Skeletal muscle satellite cell (primary cell): ENCODE data around the gene IFIH1.
A peak's percentile ranks its signal among the peaks of the same experiment; 100 is the strongest.

ENCODE experiments used
- H3K27me3 ChIP-seq: 2 replicates; pipeline ENCODE4 v1.7.0; 2013; ENCODE audit warnings: low read length; ENCODE audit not compliant: control insufficient read depth, insufficient read depth
- H3K36me3 ChIP-seq: 2 replicates; pipeline ENCODE4 v1.7.0; 2013; ENCODE audit warnings: mild to moderate bottlenecking, control low read depth, low read length; ENCODE audit not compliant: insufficient read depth
- H3K4me1 ChIP-seq: 2 replicates; pipeline ENCODE4 v1.7.0; 2013; ENCODE audit warnings: low read length; ENCODE audit not compliant: control insufficient read depth, insufficient read depth
- H3K4me2 ChIP-seq: 2 replicates; pipeline ENCODE4 v1.7.0; 2013; ENCODE audit warnings: mild to moderate bottlenecking, low read length
- H3K4me3 ChIP-seq: 2 replicates; pipeline ENCODE4 v1.7.0; 2013; ENCODE audit warnings: low read length
- H3K9ac ChIP-seq: 2 replicates; pipeline ENCODE4 v1.7.0; 2013; ENCODE audit warnings: mild to moderate bottlenecking, low read depth, low read length, moderate library complexity
- H3K9me3 ChIP-seq: replicated peaks from 2 replicates; pipeline ENCODE4 v1.7.0; 2013; ENCODE audit warnings: mild to moderate bottlenecking, control low read depth, low read length

Gene IFIH1

GRCh38 chr2:162305901-162306300 is 12.6 kb downstream of the IFIH1 start:
- Histone ChIP-seq H3K9ac (no peak overlapping the region), H3K36me3 (no peaks in the 10 kb centered on the region), H3K9me3 (no peaks in the 10 kb centered on the region), H3K4me1 (peaks cover 2% of the 10 kb centered on the region), H3K27me3 (no peaks in the 10 kb centered on the region), H3K4me3 (no peak overlapping the region), H3K4me2 (no peak overlapping the region)

- Histone ChIP-seq H3K4me3 (no peak overlapping the region), H3K4me2 (no peak overlapping the region), H3K27me3 (no peaks in the 10 kb centered on the region), H3K36me3 (no peaks in the 10 kb centered on the region), H3K9me3 (no peaks in the 10 kb centered on the region), H3K9ac (no peak overlapping the region), H3K4me1 (peaks cover 13% of the 10 kb centered on the region)
These were observed 16.6 kb downstream of the IFIH1 start for GRCh38 chr2:162301877-162302276.

DNA sequence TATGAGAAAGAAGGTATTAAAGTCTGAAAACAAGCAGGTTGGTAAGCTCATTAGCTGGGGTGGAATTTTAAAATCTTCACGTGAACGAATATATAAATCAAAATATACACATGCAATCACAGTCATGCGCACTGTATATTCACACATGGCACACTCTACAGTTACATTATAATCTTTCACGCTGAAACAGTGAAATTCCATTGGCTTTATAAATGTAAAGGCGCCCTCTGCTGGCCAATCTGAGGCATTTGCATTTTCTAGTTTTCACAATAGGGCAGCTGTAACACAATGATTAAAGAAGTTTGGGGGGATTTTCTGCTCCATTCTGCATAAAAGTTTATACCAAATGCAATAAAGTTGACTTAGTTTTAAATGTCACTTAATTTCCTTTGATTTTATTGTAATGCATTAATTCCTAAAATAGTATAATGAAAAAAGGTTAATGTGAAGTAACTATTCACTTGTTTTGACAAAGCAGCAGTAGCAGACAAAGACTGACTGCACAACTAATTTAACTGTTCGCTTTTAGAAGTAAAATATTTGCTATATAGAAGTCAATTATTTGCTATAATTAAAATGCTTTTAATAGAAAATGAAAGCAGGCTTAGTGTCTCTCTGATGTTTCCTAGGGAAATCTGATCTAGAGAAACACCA is 17.2 kb downstream of the IFIH1 start:
- Histone ChIP-seq H3K9ac (no peak overlapping the region), H3K4me3 (peak overlapping the region; percentile 38), H3K9me3 (no peaks in the 10 kb centered on the region), H3K4me1 (peaks cover 13% of the 10 kb centered on the region), H3K27me3 (no peaks in the 10 kb centered on the region), H3K4me2 (peak overlapping the region; percentile 73), H3K36me3 (no peaks in the 10 kb centered on the region)

- H3K9ac ChIP-seq = no peak overlapping the region
- H3K27me3 ChIP-seq = no peaks in the 10 kb centered on the region
- H3K9me3 ChIP-seq = no peaks in the 10 kb centered on the region
- H3K4me3 ChIP-seq = no peak overlapping the region
- peaks cover 13% of the 10 kb centered on the region for H3K4me1 ChIP-seq
- peak overlapping the region; percentile 32 for H3K4me2 ChIP-seq
- H3K36me3 ChIP-seq = no peaks in the 10 kb centered on the region
These were observed 18.2 kb downstream of the IFIH1 start for GRCh38 chr2:162300266-162300665.

- no peak overlapping the region for H3K4me2 ChIP-seq
- H3K9me3 ChIP-seq = no peaks in the 10 kb centered on the region
- no peaks in the 10 kb centered on the region for H3K27me3 ChIP-seq
- no peak overlapping the region for H3K4me3 ChIP-seq
- H3K9ac ChIP-seq = no peak overlapping the region
- peaks cover 15% of the 10 kb centered on the region for H3K4me1 ChIP-seq
- H3K36me3 ChIP-seq = no peaks in the 10 kb centered on the region
These were observed 19.7 kb downstream of the IFIH1 start for GRCh38 chr2:162298669-162299335.

- Histone ChIP-seq H3K4me2 (no peak overlapping the region), H3K27me3 (no peaks in the 10 kb centered on the region), H3K36me3 (no peaks in the 10 kb centered on the region), H3K4me1 (peaks cover 23% of the 10 kb centered on the region), H3K4me3 (no peak overlapping the region), H3K9ac (no peak overlapping the region), H3K9me3 (no peaks in the 10 kb centered on the region)
These were observed 20.4 kb downstream of the IFIH1 start for GRCh38 chr2:162297925-162298552.

DNA sequence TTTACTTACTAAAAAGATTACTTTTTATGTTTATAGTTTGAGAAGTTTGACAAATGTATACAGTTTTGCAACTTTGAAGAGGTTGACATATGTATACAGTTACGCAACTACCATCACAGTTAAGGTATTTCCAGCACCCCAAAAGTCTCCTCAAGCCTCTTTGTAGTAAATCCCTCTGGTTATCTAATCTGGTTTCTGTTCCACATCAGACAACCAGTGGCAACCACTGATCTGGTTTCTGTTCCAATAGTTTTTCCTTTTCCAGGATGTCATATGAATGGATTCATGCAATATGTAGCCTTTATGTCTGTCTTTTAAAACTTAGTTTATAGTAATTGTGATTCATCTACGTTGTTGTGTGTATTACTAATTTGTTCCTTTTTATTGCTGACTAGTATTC is 23.5 kb downstream of the IFIH1 start:
- Histone ChIP-seq H3K4me3 (no peak overlapping the region), H3K9me3 (no peaks in the 10 kb centered on the region), H3K27me3 (no peaks in the 10 kb centered on the region), H3K36me3 (no peaks in the 10 kb centered on the region), H3K4me1 (peaks cover 13% of the 10 kb centered on the region), H3K9ac (no peak overlapping the region), H3K4me2 (no peak overlapping the region)

GRCh38 chr2:162293122-162293786 is 25.2 kb downstream of the IFIH1 start:
- H3K27me3 ChIP-seq = no peaks in the 10 kb centered on the region
- no peak overlapping the region for H3K9ac ChIP-seq
- no peaks in the 10 kb centered on the region for H3K9me3 ChIP-seq
- H3K4me2 ChIP-seq = no peak overlapping the region
- H3K4me1 ChIP-seq = peaks cover 10% of the 10 kb centered on the region
- H3K4me3 ChIP-seq = no peak overlapping the region
- H3K36me3 ChIP-seq = no peaks in the 10 kb centered on the region

GRCh38 chr2:162291748-162292147 is 26.7 kb downstream of the IFIH1 start:
- H3K36me3 ChIP-seq = no peaks in the 10 kb centered on the region
- no peaks in the 10 kb centered on the region for H3K27me3 ChIP-seq
- no peak overlapping the region for H3K4me3 ChIP-seq

GRCh38 chr2:162282765-162283425 is 35.6 kb downstream of the IFIH1 start:
- Histone ChIP-seq H3K9me3 (no peaks in the 10 kb centered on the region), H3K4me3 (no peak overlapping the region), H3K4me1 (peaks cover 7% of the 10 kb centered on the region), H3K4me2 (peak overlapping the region; percentile 45), H3K27me3 (no peaks in the 10 kb centered on the region), H3K9ac (no peak overlapping the region), H3K36me3 (no peaks in the 10 kb centered on the region)

More at GRCh38 chr2:162291748-162292147, 26.7 kb downstream of the IFIH1 start:
- Histone ChIP-seq H3K9ac (no peak overlapping the region), H3K4me1 (peaks cover 10% of the 10 kb centered on the region), H3K4me2 (no peak overlapping the region), H3K9me3 (no peaks in the 10 kb centered on the region)

DNA sequence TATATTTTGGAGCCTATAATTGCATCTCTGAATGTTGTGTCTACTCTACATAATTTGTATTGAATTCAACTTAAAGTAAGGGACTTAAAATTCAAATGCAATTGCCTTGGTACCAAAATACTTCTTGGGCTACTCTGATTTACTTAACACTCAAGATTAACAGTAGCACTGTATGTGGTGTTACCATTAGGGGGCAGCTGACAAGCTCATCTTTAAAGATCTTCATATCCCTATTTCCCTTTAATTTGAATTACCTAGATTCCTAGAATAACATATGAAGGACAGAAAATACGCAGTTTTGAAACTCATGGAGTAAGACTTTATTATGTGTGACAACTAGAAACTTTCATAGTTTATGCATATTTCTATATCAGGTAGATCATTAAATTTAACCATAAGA is 37.8 kb downstream of the IFIH1 start:
- Histone ChIP-seq H3K9ac (no peak overlapping the region), H3K4me1 (peaks cover 7% of the 10 kb centered on the region), H3K27me3 (no peaks in the 10 kb centered on the region), H3K4me3 (no peak overlapping the region), H3K9me3 (no peaks in the 10 kb centered on the region), H3K4me2 (no peak overlapping the region), H3K36me3 (no peaks in the 10 kb centered on the region)
